HL-60 (cell line): Measurements from ENCODE around the gene ST7.

Experiments used
- DNase-seq, 2 experiments: peaks; one replicate each; pipeline ENCODE4 v3.0.0-alpha.2; 2010 to 2020; ENCODE audit warnings: low read depth in 1 of 2, low spot score in 1 of 2
- H3K27ac ChIP-seq: fragments of 250-450 bp; sonication (Bioruptor Pico); replicated peaks from 2 replicates; pipeline ENCODE4 v1.5.1; 2020; ENCODE audit warnings: mild to moderate bottlenecking, moderate library complexity
- H3K27me3 ChIP-seq: fragments of 250-450 bp; sonication (Bioruptor Pico); 2 replicates; pipeline ENCODE4 v1.5.1; 2021; ENCODE audit warnings: mild to moderate bottlenecking, moderate library complexity; ENCODE audit not compliant: insufficient read depth, poor library complexity, severe bottlenecking
- H3K4me3 ChIP-seq: replicated peaks from 2 replicates; pipeline ENCODE4 v1.5.1; 2011; ENCODE audit warnings: mild to moderate bottlenecking, control low read depth, low read length; ENCODE audit not compliant: insufficient read depth
- CTCF ChIP-seq: IDR thresholded peaks from one replicate; pipeline ENCODE4 v1.5.1; 2011; ENCODE audit warnings: low read length, control low read depth, inconsistent platforms; ENCODE audit not compliant: insufficient read depth
- GABPA ChIP-seq: IDR thresholded peaks from 2 replicates; pipeline ENCODE4 v1.6.1; 2012; ENCODE audit warnings: low read depth
- POLR2AphosphoS5 ChIP-seq: IDR thresholded peaks from 2 replicates; pipeline ENCODE4 v1.6.1; 2012; ENCODE audit warnings: low read depth
- REST ChIP-seq: IDR thresholded peaks from 2 replicates; pipeline ENCODE4 v1.6.1; 2012; ENCODE audit warnings: low read depth; ENCODE audit not compliant: insufficient replicate concordance
- SPI1 ChIP-seq: IDR thresholded peaks from 2 replicates; pipeline ENCODE4 v1.6.1; 2012; ENCODE audit warnings: low read depth, mild to moderate bottlenecking, borderline replicate concordance

The ST7 gene

GRCh38 chr7:116986611-116987565, 33.6 kb downstream of the ST7 start:
- Histone ChIP-seq H3K4me3 (no peak overlapping the region), H3K27ac (no peak overlapping the region), H3K27me3 (no peaks in the 10 kb centered on the region)
- no peak for TF ChIP-seq POLR2AphosphoS5
- TF ChIP-seq SPI1: no peak
- no peak for TF ChIP-seq REST
- no peak for TF ChIP-seq GABPA
- no peak for TF ChIP-seq CTCF
- DNase-seq: peak in 1 of 2 experiments; percentile 18

GRCh38 chr7:116988363-116988989, 35.2 kb downstream of the ST7 start:
- H3K4me3 ChIP-seq: no peak overlapping the region
- no peak for DNase-seq
- TF ChIP-seq CTCF (no peak), SPI1 (no peak), REST (no peak), POLR2AphosphoS5 (no peak), GABPA (no peak)
- H3K27ac ChIP-seq: no peak overlapping the region
- no peaks in the 10 kb centered on the region for H3K27me3 ChIP-seq

GRCh38 chr7:116990056-116990455, 36.8 kb downstream of the ST7 start:
- DNase-seq: no peak
- H3K27me3 ChIP-seq: no peaks in the 10 kb centered on the region
- TF ChIP-seq POLR2AphosphoS5 (no peak), CTCF (no peak), REST (no peak), GABPA (no peak), SPI1 (no peak)
- H3K27ac ChIP-seq: no peak overlapping the region
- H3K4me3 ChIP-seq: no peak overlapping the region
